ENCODE measurements around the gene TBC1D5.

GRCh38 chr3:17132286-17133115, 609.9 kb downstream of the TBC1D5 start:
- no peak for TF ChIP-seq CTCF (IDR thresholded peaks at IDR 0.05)
- TF ChIP-seq POLR2A (IDR thresholded peaks at IDR 0.05) = no peak
- no peak for TF ChIP-seq POLR2AphosphoS5 (IDR thresholded peaks at IDR 0.05; ENCODE audit: insufficient read depth in 1 of 2, low read depth in 1 of 2)

Measured in vagina (tissue), 2 donors.